ENCODE results near the gene ZNF280D. TPM values are rescaled to one million over a fixed set of nuclear protein-coding genes. Genes with fewer than 3 reads are reported as not detected.
"Not testable (repeated sequence)": the region's sequence is repeated elsewhere in the genome, so short reads cannot be mapped to it uniquely, and the experiment has no call there.

The ZNF280D gene
- total RNA-seq, 1 experiment from 2014 or later: 2.3 TPM

GRCh38 chr15:56716334-56716733 is 17.0 kb downstream of the ZNF280D start:
- no peak for DNase-seq (ENCODE audit: low read depth)

- DNase-seq (ENCODE audit: low read depth): no peak
Observed at GRCh38 chr15:56715220-56715619, 18.1 kb downstream of the ZNF280D start.

GRCh38 chr15:56709502-56709901 is 23.8 kb downstream of the ZNF280D start:
- DNase-seq (ENCODE audit: low read depth): not testable (repeated sequence)

GRCh38 chr15:56699743-56700142 is 33.6 kb downstream of the ZNF280D start:
- DNase-seq (ENCODE audit: low read depth): no peak

GRCh38 chr15:56698270-56698669 is 35.0 kb downstream of the ZNF280D start:
- DNase-seq (ENCODE audit: low read depth): no peak

GRCh38 chr15:56693761-56694160 is 39.5 kb downstream of the ZNF280D start:
- no peak for DNase-seq (ENCODE audit: low read depth)

- DNase-seq (ENCODE audit: low read depth): no peak
Observed at GRCh38 chr15:56690733-56691132, 42.6 kb downstream of the ZNF280D start.

- DNase-seq (ENCODE audit: low read depth): no peak
Observed at GRCh38 chr15:56683908-56684307, 49.4 kb downstream of the ZNF280D start.

GRCh38 chr15:56681113-56681512 is 52.2 kb downstream of the ZNF280D start:
- DNase-seq (ENCODE audit: low read depth): no peak

- DNase-seq (ENCODE audit: low read depth): no peak
Observed at GRCh38 chr15:56679225-56679624, 54.1 kb downstream of the ZNF280D start.

GRCh38 chr15:56678571-56678970 is 54.7 kb downstream of the ZNF280D start:
- DNase-seq (ENCODE audit: low read depth): no peak

GRCh38 chr15:56677271-56677670 is 56.0 kb downstream of the ZNF280D start:
- no peak for DNase-seq (ENCODE audit: low read depth)

- DNase-seq (ENCODE audit: low read depth): no peak
Observed at GRCh38 chr15:56675930-56676329, 57.4 kb downstream of the ZNF280D start.

- no peak for DNase-seq (ENCODE audit: low read depth)
Observed at GRCh38 chr15:56674857-56675256, 58.5 kb downstream of the ZNF280D start.

- no peak for DNase-seq (ENCODE audit: low read depth)
Observed at GRCh38 chr15:56672721-56673120, 60.6 kb downstream of the ZNF280D start.

GRCh38 chr15:56667517-56667916 is 65.8 kb downstream of the ZNF280D start:
- DNase-seq (ENCODE audit: low read depth): no peak

- no peak for DNase-seq (ENCODE audit: low read depth)
Observed at GRCh38 chr15:56660943-56661342, 72.4 kb downstream of the ZNF280D start.

- no peak for DNase-seq (ENCODE audit: low read depth)
Observed at GRCh38 chr15:56659197-56659596, 74.1 kb downstream of the ZNF280D start.

- no peak for DNase-seq (ENCODE audit: low read depth)
Observed at GRCh38 chr15:56654624-56655023, 78.7 kb downstream of the ZNF280D start.

GRCh38 chr15:56654216-56654615 is 79.1 kb downstream of the ZNF280D start:
- no peak for DNase-seq (ENCODE audit: low read depth)

GRCh38 chr15:56653787-56654186 is 79.5 kb downstream of the ZNF280D start:
- DNase-seq (ENCODE audit: low read depth): no peak

GRCh38 chr15:56653107-56653506 is 80.2 kb downstream of the ZNF280D start:
- no peak for DNase-seq (ENCODE audit: low read depth)

GRCh38 chr15:56648311-56648710 is 85.0 kb downstream of the ZNF280D start:
- no peak for DNase-seq (ENCODE audit: low read depth)

- DNase-seq (ENCODE audit: low read depth): no peak
Observed at GRCh38 chr15:56640549-56640948, 92.8 kb downstream of the ZNF280D start.
